IMR-90 (cell line): ENCODE results near the gene ADARB2. TPM values are rescaled to one million over a fixed set of nuclear protein-coding genes. Genes with fewer than 3 reads are reported as not detected.

Source experiments
- ATAC-seq: fragments of 200-7000 bp; cut with Tn5 transposase; 2 replicates; pipeline ENCODE4 v1.9.1; 2020; ENCODE audit warnings: low read depth, mild to moderate bottlenecking, moderate library complexity
- BruUV-seq: library from RNA; stranded (reverse); fragments of 400-500 nt; replicated peaks from 2 replicates; lab custom pipeline; 2021; lab: Mats Ljungman, UMichigan
- CTCF ChIA-PET: fragments of 300-600 bp; formaldehyde crosslinking; extraction: SDS; loops from one replicate; lab custom pipeline; 2021; ENCODE audit warnings: antibody characterized with exemption; lab: Yijun Ruan, JAX
- POLR2A ChIA-PET: fragments of 300-600 bp; sonication (Branson Sonifier 250); formaldehyde crosslinking; loops from one replicate; lab custom pipeline; 2022; ENCODE audit warnings: antibody characterized with exemption; ENCODE audit not compliant: unreplicated experiment; lab: Charles Lee
- DNase-seq: peaks from one replicate; pipeline ENCODE4 v3.0.0; 2013
- H2AFZ ChIP-seq: replicated peaks from 2 replicates; pipeline ENCODE3; 2013; ENCODE audit warnings: low read length, mild to moderate bottlenecking; ENCODE audit not compliant: poor library complexity
- H2AK5ac ChIP-seq: 2 replicates; pipeline ENCODE4 v1.6.1; 2013; ENCODE audit warnings: low read depth, low read length, inconsistent platforms
- H2AK9ac ChIP-seq: replicated peaks from 2 replicates; pipeline ENCODE3; 2013; ENCODE audit warnings: mild to moderate bottlenecking, low read depth, low read length, moderate library complexity; ENCODE audit not compliant: poor library complexity
- H2BK120ac ChIP-seq: 2 replicates; pipeline ENCODE4 v1.6.1; 2013; ENCODE audit warnings: low read depth, low read length, inconsistent platforms
- H2BK15ac ChIP-seq: 3 replicates; pipeline ENCODE4 v1.6.1; 2013; ENCODE audit warnings: low read depth, low read length, inconsistent platforms
- H2BK20ac ChIP-seq: 2 replicates; pipeline ENCODE4 v1.6.1; 2013; ENCODE audit warnings: low read depth, mild to moderate bottlenecking, inconsistent platforms, low read length, moderate library complexity
- H2BK5ac ChIP-seq: 2 replicates; pipeline ENCODE4 v1.6.1; 2013; ENCODE audit warnings: mild to moderate bottlenecking, low read depth, low read length, inconsistent platforms; ENCODE audit not compliant: poor library complexity, severe bottlenecking
- H3K14ac ChIP-seq: replicated peaks from 2 replicates; pipeline ENCODE4 v1.6.1; 2013; ENCODE audit warnings: low read depth, low read length, inconsistent platforms
- H3K18ac ChIP-seq: 2 replicates; pipeline ENCODE4 v1.6.1; 2013; ENCODE audit warnings: low read depth, low read length, control low read depth
- H3K23ac ChIP-seq: 2 replicates; pipeline ENCODE4 v1.6.1; 2013; ENCODE audit warnings: low read depth, low read length, inconsistent platforms
- H3K27ac ChIP-seq: 2 replicates; pipeline ENCODE4 v1.5.1; 2013; ENCODE audit warnings: mild to moderate bottlenecking, control low read depth, low read length; ENCODE audit not compliant: insufficient read depth
- H3K27me3 ChIP-seq: 2 replicates; pipeline ENCODE4 v1.6.1; 2013; ENCODE audit warnings: low read length; ENCODE audit not compliant: control insufficient read depth, insufficient read depth
- H3K36me3 ChIP-seq: 2 replicates; pipeline ENCODE4 v1.6.1; 2013; ENCODE audit warnings: low read length, mixed read lengths; ENCODE audit not compliant: control insufficient read depth, insufficient read depth
- H3K4ac ChIP-seq: 2 replicates; pipeline ENCODE4 v1.6.1; 2013; ENCODE audit warnings: low read depth, low read length, inconsistent platforms
- H3K4me1 ChIP-seq: 2 replicates; pipeline ENCODE4 v1.6.1; 2013; ENCODE audit warnings: low read length, mixed read lengths; ENCODE audit not compliant: control insufficient read depth, insufficient read depth
- H3K4me2 ChIP-seq: 2 replicates; pipeline ENCODE4 v1.6.1; 2013; ENCODE audit warnings: low read depth, mild to moderate bottlenecking, control low read depth, low read length, moderate library complexity
- H3K4me3 ChIP-seq: 2 replicates; pipeline ENCODE4 v1.5.1; 2013; ENCODE audit warnings: low read depth, mild to moderate bottlenecking, control low read depth, low read length, moderate library complexity; ENCODE audit not compliant: insufficient read depth
- H3K56ac ChIP-seq: 2 replicates; pipeline ENCODE4 v1.6.1; 2013; ENCODE audit warnings: low read length, inconsistent platforms; ENCODE audit not compliant: insufficient read depth; ENCODE audit errors: extremely low read depth
- H3K79me1 ChIP-seq, 2 experiments: 2 replicates each; pipeline ENCODE4 v1.6.1; 2013; ENCODE audit warnings: low read length in 2 of 2, inconsistent platforms in 1 of 2, low read depth in 1 of 2
- H3K9ac ChIP-seq: 2 replicates; pipeline ENCODE4 v1.6.1; 2013; ENCODE audit warnings: low read depth, low read length, control low read depth
- H3K9me1 ChIP-seq: 2 replicates; pipeline ENCODE4 v1.6.1; 2013; ENCODE audit warnings: low read length, inconsistent platforms; ENCODE audit not compliant: insufficient read depth
- H3K9me3 ChIP-seq: 2 replicates; pipeline ENCODE4 v1.6.1; 2013; ENCODE audit warnings: low read length; ENCODE audit not compliant: control insufficient read depth, insufficient read depth
- H4K20me1 ChIP-seq: 2 replicates; pipeline ENCODE4 v1.6.1; 2013; ENCODE audit warnings: low read length, inconsistent platforms; ENCODE audit not compliant: insufficient read depth
- H4K5ac ChIP-seq: 2 replicates; pipeline ENCODE4 v1.6.1; 2013; ENCODE audit warnings: mild to moderate bottlenecking, low read depth, low read length, control low read depth
- H4K8ac ChIP-seq, 2 experiments: 2 replicates each; pipeline ENCODE4 v1.6.1; 2013; ENCODE audit warnings: low read depth in 2 of 2, low read length in 2 of 2, control low read depth in 1 of 2, inconsistent platforms in 1 of 2
- H4K91ac ChIP-seq: 2 replicates; pipeline ENCODE4 v1.6.1; 2013; ENCODE audit warnings: low read depth, low read length, inconsistent platforms; ENCODE audit not compliant: insufficient read depth
- CEBPB ChIP-seq: IDR thresholded peaks from 2 replicates; pipeline ENCODE4 v1.6.1; 2012; ENCODE audit warnings: low read depth, low read length, improper control_type of control experiment
- CTCF ChIP-seq: conservative IDR thresholded peaks from 2 replicates; pipeline ENCODE4 v1.5.1; 2012; ENCODE audit warnings: mild to moderate bottlenecking, low read depth, low read length, improper control_type of control experiment
- ELK1 ChIP-seq: fragments of 150-350 bp; IDR thresholded peaks from 2 replicates; pipeline ENCODE4 v1.6.1; 2016; ENCODE audit warnings: low read depth, mild to moderate bottlenecking, low read length, moderate library complexity, borderline replicate concordance
- FOS ChIP-seq: fragments of 150-350 bp; IDR thresholded peaks from 2 replicates; pipeline ENCODE4 v1.6.1; 2016; ENCODE audit warnings: low read depth, low read length
- MAZ ChIP-seq: IDR thresholded peaks from 2 replicates; pipeline ENCODE4 v1.6.1; 2012; ENCODE audit warnings: low read depth, mild to moderate bottlenecking, low read length, improper control_type of control experiment, moderate library complexity, borderline replicate concordance
- MXI1 ChIP-seq: IDR thresholded peaks from 2 replicates; pipeline ENCODE4 v1.6.1; 2012; ENCODE audit warnings: low read depth, mild to moderate bottlenecking, low read length, moderate library complexity, borderline replicate concordance
- NFE2L2 ChIP-seq: fragments of 150-350 bp; IDR thresholded peaks from 2 replicates; pipeline ENCODE4 v1.6.1; 2016; ENCODE audit warnings: low read depth, mild to moderate bottlenecking, low read length
- POLR2A ChIP-seq: IDR thresholded peaks from 2 replicates; pipeline ENCODE4 v1.6.1; 2012; ENCODE audit warnings: mild to moderate bottlenecking, low read depth, low read length
- RAD21 ChIP-seq: IDR thresholded peaks from 2 replicates; pipeline ENCODE4 v1.6.1; 2012; ENCODE audit warnings: low read length, improper control_type of control experiment
- RCOR1 ChIP-seq: IDR thresholded peaks from 2 replicates; pipeline ENCODE4 v1.6.1; 2012; ENCODE audit warnings: mild to moderate bottlenecking, low read length, improper control_type of control experiment; ENCODE audit not compliant: insufficient replicate concordance
- RFX5 ChIP-seq: IDR thresholded peaks from 2 replicates; pipeline ENCODE4 v1.8.0; 2012; ENCODE audit warnings: low read depth, mild to moderate bottlenecking, low read length, moderate library complexity
- SMC3 ChIP-seq: fragments of 150-350 bp; IDR thresholded peaks from 2 replicates; pipeline ENCODE4 v1.6.1; 2016; ENCODE audit warnings: low read depth, mild to moderate bottlenecking, antibody characterized with exemption, low read length, moderate library complexity
- USF2 ChIP-seq: fragments of 150-350 bp; IDR thresholded peaks from 2 replicates; pipeline ENCODE4 v1.6.1; 2017; ENCODE audit warnings: mild to moderate bottlenecking, antibody characterized with exemption, low read length, low read depth
- WGBS, 2 experiments: methylation state at CpG; one replicate each; pipeline versions ENCODE4 v1.1.5 to v1.1.7; 2013; ENCODE audit warnings: missing lambda C conversion rate in 2 of 2; ENCODE audit not compliant: insufficient read length in 1 of 2; ENCODE audit errors: extremely low coverage in 2 of 2; 5-methylcytosine and 5-hydroxymethylcytosine counted together
- dilution Hi-C: fragments of 300-500 bp; cut with HindIII; formaldehyde crosslinking; loops from one replicate; pipeline ENCODE4 v1.14.3; 2018; ENCODE audit warnings: low sequenced_read_pairs; ENCODE audit not compliant: unreplicated experiment
- in situ Hi-C: fragments of 300-500 bp; cut with MboI; formaldehyde crosslinking; loops from 3 replicates; pipeline ENCODE4 v1.14.3; 2019; ENCODE audit warnings: low sequenced_read_pairs, inconsistent platforms, mixed read lengths
- intact Hi-C: fragments of 100-400 bp; cut with micrococcal nuclease; formaldehyde crosslinking; loops from 2 replicates; pipeline ENCODE4 v1.10.0; 2022
- polyA plus RNA-seq, 3 experiments: library from polyadenylated mRNA; depleted of rRNA; stranded (reverse); fragments of >200 nt; gene quantifications; 2 replicates each; pipeline ENCODE4 v1.2.3, GENCODE V29; 2012; ENCODE audit warnings: low replicate concordance in 1 of 3
- total RNA-seq: library from RNA; depleted of rRNA; stranded (reverse); fragments of >200 nt; gene quantifications from 2 replicates; pipeline ENCODE4 v1.2.3, GENCODE V29; 2012

Gene ADARB2
- total and polyA plus RNA-seq, 2 of the 4 experiments (the other 2 are of a cell fraction): not detected

- no peaks in the 10 kb centered on the region for H4K20me1 ChIP-seq
- H3K4me2 ChIP-seq: no peak overlapping the region
- H3K9me3 ChIP-seq: peaks cover 23% of the 10 kb centered on the region
- H4K91ac ChIP-seq: no peak overlapping the region
- in situ Hi-C loops (no loop called here), intact Hi-C loops (no loop called here), dilution Hi-C loops (no loop called here)
- no peaks in the 10 kb centered on the region for H3K4me1 ChIP-seq
- H3K27ac ChIP-seq: no peak overlapping the region
- H4K8ac ChIP-seq: no peak overlapping the region
- no peak overlapping the region for H2BK120ac ChIP-seq
- no peak overlapping the region for H3K14ac ChIP-seq
- no peak overlapping the region for H3K4ac ChIP-seq
- H2AK9ac ChIP-seq: no peak overlapping the region
- H3K9me1 ChIP-seq: no peaks in the 10 kb centered on the region
- H3K9ac ChIP-seq: no peak overlapping the region
- H4K5ac ChIP-seq: no peak overlapping the region
- 0% methylated on average over 14 of the region's 17 CpGs; no CpG with 5 or more reads in 1 of the 2 experiments for WGBS, 2 experiments
- H3K4me3 ChIP-seq: no peak overlapping the region
- no TSS peak for BruUV-seq
- H3K79me1 ChIP-seq: no peaks in the 10 kb centered on the region
- H2AFZ ChIP-seq: no peak overlapping the region
- no peak for DNase-seq
- no peaks in the 10 kb centered on the region for H3K36me3 ChIP-seq
- ATAC-seq: no peak
- no peak overlapping the region for H2BK5ac ChIP-seq
- H3K18ac ChIP-seq: no peak overlapping the region
- TF ChIP-seq CEBPB: no peak
- TF ChIP-seq ELK1: no peak
- no peak for TF ChIP-seq RFX5
- TF ChIP-seq CTCF: no peak
- TF ChIP-seq RCOR1: no peak
- TF ChIP-seq NFE2L2: no peak
- no peak for TF ChIP-seq POLR2A
- no peak for TF ChIP-seq MXI1
- no peak for TF ChIP-seq RAD21
- no peak for TF ChIP-seq FOS
- TF ChIP-seq SMC3: no peak
- no peak for TF ChIP-seq USF2
- no peak for TF ChIP-seq MAZ
- H2BK20ac ChIP-seq: no peak overlapping the region
- ChIA-PET POLR2A (no interaction called here), CTCF (no interaction called here)
- no peak overlapping the region for H3K23ac ChIP-seq
- H2BK15ac ChIP-seq: no peak overlapping the region
- no peak overlapping the region for H2AK5ac ChIP-seq
- no peaks in the 10 kb centered on the region for H3K27me3 ChIP-seq
- H3K56ac ChIP-seq: no peak overlapping the region
These were observed 428 bp downstream of the ADARB2 start for GRCh38 chr10:1736972-1737221.
